NCI-H1092 treated with DMSO at 0.1 percent for 48 hours (cell line): ENCODE results near the gene SBNO1.
"Not testable (repeated sequence)": the region's sequence is repeated elsewhere in the genome, so short reads cannot be mapped to it uniquely, and the experiment has no call there.

Source experiments
- DNase-seq: peaks from one replicate; lab custom pipeline; 2025; lab: John Stamatoyannopoulos, UW

SBNO1 gene

GRCh38 chr12:123248996-123249741 is 115.5 kb downstream of the SBNO1 start:
- DNase-seq, result not testable (repeated sequence)

GRCh38 chr12:123248129-123248528 is 116.5 kb downstream of the SBNO1 start:
- DNase-seq, result not testable (repeated sequence)

DNA sequence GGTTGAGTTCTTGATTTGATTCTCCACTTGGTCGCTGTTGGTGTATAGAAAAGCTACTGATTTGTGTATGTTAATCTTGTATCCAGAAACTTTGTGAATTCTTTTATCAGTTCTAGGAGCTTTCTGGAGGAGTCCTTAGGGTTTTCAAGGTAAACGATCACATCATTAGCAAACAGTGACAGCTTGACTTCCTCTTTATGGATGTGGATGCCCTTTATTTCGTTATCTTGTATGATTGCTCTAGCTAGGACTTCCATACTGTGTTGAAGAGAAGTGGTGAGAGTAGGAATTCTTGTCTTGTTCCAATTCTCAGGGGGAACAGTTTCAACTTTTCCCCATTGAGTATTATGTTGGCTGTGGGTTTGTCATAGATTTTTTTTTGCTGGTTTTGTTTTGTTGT is 119.0 kb downstream of the SBNO1 start:
- no peak for DNase-seq

GRCh38 chr12:123243671-123244262 is 120.9 kb downstream of the SBNO1 start:
- no peak for DNase-seq

- DNase-seq, result peak; percentile 86
Measured at GRCh38 chr12:123242116-123242904, 122.3 kb downstream of the SBNO1 start.
